BLaER1 (cell line): ENCODE measurements around the gene ADAT3.

Source experiments
- H3K27ac ChIP-seq: shearing (Covaris generic); formaldehyde crosslinking; 2 replicates; pipeline ENCODE4 v1.8.1; 2022
- H3K27me3 ChIP-seq: shearing (Covaris generic); formaldehyde crosslinking; 2 replicates; pipeline ENCODE4 v1.8.1; 2022
- H3K36me3 ChIP-seq: shearing (Covaris generic); formaldehyde crosslinking; 2 replicates; pipeline ENCODE4 v1.8.1; 2022
- H3K4me1 ChIP-seq: shearing (Covaris generic); formaldehyde crosslinking; 2 replicates; pipeline ENCODE4 v1.8.1; 2022
- H3K4me2 ChIP-seq: shearing (Covaris generic); formaldehyde crosslinking; 2 replicates; pipeline ENCODE4 v1.8.1; 2022
- H3K4me3 ChIP-seq: shearing (Covaris generic); formaldehyde crosslinking; 2 replicates; pipeline ENCODE4 v1.8.1; 2022
- H3K9ac ChIP-seq: shearing (Covaris generic); formaldehyde crosslinking; 2 replicates; pipeline ENCODE4 v1.8.1; 2022
- H3K9me3 ChIP-seq: shearing (Covaris generic); formaldehyde crosslinking; 2 replicates; pipeline ENCODE4 v1.8.1; 2022
- H4K20me1 ChIP-seq: shearing (Covaris generic); formaldehyde crosslinking; 2 replicates; pipeline ENCODE4 v1.8.1; 2022
- Cebpa-rat ChIP-seq: shearing (Covaris generic); IDR thresholded peaks from 2 replicates; pipeline ENCODE4 v1.8.1; 2022

Gene ADAT3

DNA sequence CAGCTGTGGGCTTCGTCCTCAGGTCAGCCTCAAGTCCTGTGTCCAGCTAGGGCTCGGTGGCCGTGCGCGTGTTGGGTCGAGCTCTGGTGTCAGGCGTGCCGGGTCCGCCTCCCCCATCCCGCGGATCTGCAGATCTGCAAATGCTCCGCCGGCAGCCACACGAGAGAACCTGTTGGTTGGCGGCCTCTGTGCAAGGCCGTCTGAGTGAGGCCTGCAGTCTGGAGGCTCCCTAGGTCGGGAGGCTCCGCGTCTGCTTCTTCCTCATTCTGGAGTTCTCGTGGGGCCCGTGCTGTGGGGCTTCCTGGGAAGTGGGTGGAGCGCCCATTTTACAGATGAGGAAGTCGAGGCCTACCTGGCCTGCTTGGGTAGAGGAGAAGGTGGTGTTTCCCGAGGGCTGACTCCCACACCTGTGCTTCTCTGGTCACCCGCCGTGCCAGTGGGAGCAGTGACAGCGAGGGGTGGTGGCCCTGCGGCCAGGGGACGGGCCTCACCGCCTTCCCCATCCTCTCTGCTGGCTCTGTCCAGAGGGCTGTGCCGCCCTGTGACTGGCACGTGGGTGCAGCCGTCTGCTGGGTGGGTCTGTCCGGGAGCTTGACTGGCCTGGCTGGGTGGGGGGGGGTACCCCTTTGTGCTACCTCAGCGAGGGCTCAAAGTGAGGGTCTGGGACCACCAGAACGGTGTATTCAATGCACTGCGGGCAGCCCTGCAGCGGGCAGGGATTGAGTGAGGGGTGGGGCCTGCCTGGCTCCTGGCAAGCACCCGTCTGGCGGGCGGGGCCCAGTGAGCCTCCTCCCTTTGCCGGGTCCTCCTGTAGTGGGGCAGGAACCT lies 39.1 kb downstream of the ADAT3 start:
- Histone ChIP-seq H3K4me2 (peak overlapping the region; percentile 100), H3K4me3 (peak overlapping the region; percentile 70), H3K9ac (peak overlapping the region; percentile 86), H3K9me3 (peaks cover 26% of the 10 kb centered on the region), H3K27ac (peak overlapping the region; percentile 93), H4K20me1 (peaks cover 75% of the 10 kb centered on the region), H3K27me3 (no peaks in the 10 kb centered on the region), H3K36me3 (peaks cover 34% of the 10 kb centered on the region), H3K4me1 (peaks cover 45% of the 10 kb centered on the region)
- no peak for TF ChIP-seq Cebpa-rat

DNA sequence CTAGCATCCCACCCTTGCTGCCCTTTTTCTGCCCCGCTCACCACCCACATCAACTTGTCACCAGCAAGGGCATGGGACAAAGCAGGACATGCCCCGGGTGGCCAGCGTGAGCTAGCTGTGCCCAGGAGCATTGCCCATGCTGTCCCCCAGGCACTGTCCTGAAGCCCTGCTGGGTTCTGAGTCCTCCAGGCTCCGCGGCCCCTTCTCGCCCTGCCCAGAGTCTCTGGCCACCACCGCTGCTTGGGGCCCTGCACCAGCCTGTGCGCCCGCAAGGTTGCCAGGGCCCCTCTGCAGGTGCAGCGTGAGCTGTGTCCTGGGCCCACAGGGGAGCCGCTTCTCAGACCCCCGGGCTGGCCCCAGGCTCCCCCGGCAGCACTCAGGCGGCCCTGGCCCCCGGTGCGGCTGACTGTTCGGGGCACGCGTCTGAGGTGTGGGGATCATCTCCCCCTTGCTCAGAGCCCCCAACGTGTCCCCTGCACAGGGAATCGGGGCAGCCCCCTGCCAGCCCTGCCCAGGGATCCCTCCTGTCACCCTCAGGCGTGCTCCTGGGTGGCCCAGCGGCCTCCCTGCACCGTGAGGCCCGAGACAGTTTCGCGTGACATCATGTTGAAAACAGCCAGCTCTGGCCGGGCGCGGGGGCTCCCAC lies 39.8 kb downstream of the ADAT3 start:
- Histone ChIP-seq H3K4me3 (no peak overlapping the region), H3K4me1 (peaks cover 37% of the 10 kb centered on the region), H3K4me2 (peak overlapping the region; percentile 100), H3K9ac (peak overlapping the region; percentile 86; the same call in 1 of the 2 replicates), H3K27me3 (no peaks in the 10 kb centered on the region), H3K36me3 (peaks cover 42% of the 10 kb centered on the region), H4K20me1 (peaks cover 81% of the 10 kb centered on the region), H3K27ac (peak overlapping the region; percentile 46; the same call in 1 of the 2 replicates), H3K9me3 (peaks cover 33% of the 10 kb centered on the region)
- TF ChIP-seq Cebpa-rat: no peak

DNA sequence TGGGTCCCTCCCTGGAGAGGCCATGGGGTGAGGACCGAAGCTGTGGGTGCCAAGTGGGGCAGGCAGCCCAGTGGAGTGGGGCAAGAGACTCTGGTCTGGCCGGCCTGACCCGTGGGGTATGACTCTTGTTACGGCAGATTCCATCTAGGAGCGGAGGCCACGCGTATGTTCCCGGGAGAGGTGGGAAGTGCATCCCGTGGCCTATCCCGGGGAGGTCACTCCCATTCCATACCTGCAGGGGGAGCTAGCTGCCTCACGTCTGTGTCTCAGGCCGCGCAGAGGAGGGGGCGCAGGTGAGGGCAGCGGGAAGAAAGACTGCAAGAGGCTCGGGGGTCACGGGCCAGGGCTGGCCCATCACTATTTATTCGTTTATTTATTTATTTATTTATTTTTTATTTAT lies 40.7 kb downstream of the ADAT3 start:
- TF ChIP-seq Cebpa-rat: no peak
- no peak overlapping the region for H3K9ac ChIP-seq
- peak overlapping the region; percentile 100 for H3K4me2 ChIP-seq
- H3K4me1 ChIP-seq: peaks cover 42% of the 10 kb centered on the region
- H3K27me3 ChIP-seq: no peaks in the 10 kb centered on the region
- H3K36me3 ChIP-seq: peaks cover 50% of the 10 kb centered on the region
- H3K9me3 ChIP-seq: peaks cover 42% of the 10 kb centered on the region
- no peak overlapping the region; the same call in 1 of the 2 replicates for H3K27ac ChIP-seq
- H3K4me3 ChIP-seq: no peak overlapping the region
- H4K20me1 ChIP-seq: peaks cover 87% of the 10 kb centered on the region

DNA sequence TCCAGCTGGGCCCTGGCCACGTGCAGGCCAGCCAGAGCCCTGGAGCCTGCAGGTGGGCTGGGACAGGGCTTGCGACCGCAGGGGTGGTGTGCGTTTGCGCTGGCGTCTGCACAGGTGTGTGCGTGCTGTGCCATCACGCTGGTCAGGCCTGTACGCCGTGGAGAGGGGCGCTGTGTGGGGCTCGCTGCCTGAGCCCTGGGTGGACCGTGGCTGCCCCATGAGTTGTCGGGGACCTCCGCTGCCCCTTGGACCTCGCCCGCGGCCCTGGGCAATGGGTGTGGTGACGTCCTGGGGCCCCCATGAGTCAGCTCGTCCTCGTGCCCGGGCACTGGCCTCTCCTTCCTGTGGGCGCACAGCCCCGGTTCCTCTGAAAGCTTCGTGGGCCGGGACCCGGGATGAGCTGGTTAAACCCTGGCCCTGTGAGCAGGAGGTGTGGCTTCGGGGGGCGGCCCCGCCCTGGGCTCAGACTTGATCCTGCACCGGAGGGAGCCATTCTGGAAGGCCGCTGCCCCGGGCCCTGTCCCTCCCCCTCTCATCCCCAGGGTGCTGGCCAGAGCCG lies 42.5 kb downstream of the ADAT3 start:
- H3K4me2 ChIP-seq: no peak overlapping the region
- H3K27me3 ChIP-seq: no peaks in the 10 kb centered on the region
- peaks cover 59% of the 10 kb centered on the region for H3K4me1 ChIP-seq
- H3K36me3 ChIP-seq: peaks cover 68% of the 10 kb centered on the region
- no peak for TF ChIP-seq Cebpa-rat
- peaks cover 55% of the 10 kb centered on the region for H3K9me3 ChIP-seq
- no peak overlapping the region for H3K9ac ChIP-seq
- H3K4me3 ChIP-seq: no peak overlapping the region
- no peak overlapping the region for H3K27ac ChIP-seq
- H4K20me1 ChIP-seq: peaks cover 95% of the 10 kb centered on the region

DNA sequence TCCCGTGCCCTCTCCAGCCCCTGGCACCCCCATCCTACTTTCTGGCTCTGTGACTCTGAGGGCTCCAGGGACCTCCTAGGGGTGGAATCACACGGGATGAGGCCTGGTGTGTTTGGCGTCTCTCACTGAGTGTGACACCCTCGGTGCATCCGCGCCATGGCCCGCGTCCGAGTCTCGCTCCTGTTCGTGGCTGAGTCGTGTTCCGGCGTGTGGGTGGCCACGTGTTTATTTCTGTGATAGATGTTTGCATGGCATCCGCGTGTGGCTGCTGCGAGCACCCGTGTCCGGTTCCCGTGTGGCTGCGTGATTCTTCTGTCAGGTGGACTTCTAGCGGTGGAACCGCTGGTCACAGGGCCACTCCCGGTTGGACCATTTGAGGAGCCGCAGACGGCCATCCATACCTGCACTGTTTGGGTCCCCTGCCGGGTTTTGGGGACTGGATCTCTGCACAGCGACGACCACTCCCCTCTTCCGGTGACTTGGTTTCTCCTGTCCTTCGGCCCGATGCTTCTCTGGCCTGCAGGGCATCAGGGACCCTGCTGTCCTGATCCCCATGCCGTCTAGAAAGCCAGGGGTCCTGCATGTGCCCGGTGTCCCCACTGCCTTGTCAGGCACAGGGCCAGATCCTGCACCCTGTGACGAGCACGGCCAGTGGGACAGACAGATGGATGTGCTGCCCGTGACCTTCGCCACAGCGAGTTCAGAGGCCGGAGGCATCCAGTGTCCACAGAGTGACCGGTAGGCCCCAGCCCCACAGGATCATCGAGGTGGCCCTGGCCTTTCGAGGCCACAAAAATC lies 44.3 kb downstream of the ADAT3 start:
- H4K20me1 ChIP-seq: peaks cover 95% of the 10 kb centered on the region
- peaks cover 82% of the 10 kb centered on the region for H3K36me3 ChIP-seq

DNA sequence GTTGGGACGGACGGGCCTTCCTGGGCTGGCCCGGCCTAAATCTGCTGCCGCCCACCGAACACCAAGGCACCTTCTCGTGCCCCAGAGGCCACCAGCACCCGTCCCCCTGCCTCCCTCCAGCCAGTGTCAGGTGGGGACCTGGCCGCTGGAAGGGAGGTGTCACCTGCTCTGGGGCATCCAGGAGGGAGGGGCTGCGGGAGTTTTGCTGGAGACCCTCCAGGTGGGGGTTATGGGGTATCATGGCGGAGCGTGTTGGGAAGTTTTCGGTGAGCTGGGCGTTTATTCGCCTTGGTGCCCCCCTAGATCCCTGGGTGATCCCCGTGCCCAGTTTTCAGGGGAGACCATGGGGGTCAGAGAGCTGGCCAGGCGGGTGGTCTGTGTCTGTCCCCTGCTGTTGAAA lies 45.4 kb downstream of the ADAT3 start:
- Histone ChIP-seq H3K4me3 (no peak overlapping the region), H3K27ac (no peak overlapping the region), H3K9ac (no peak overlapping the region), H3K4me2 (peak overlapping the region; percentile 55; the same call in 1 of the 2 replicates), H3K9me3 (peaks cover 55% of the 10 kb centered on the region), H3K4me1 (peaks cover 59% of the 10 kb centered on the region), H4K20me1 (peaks cover 95% of the 10 kb centered on the region), H3K27me3 (no peaks in the 10 kb centered on the region), H3K36me3 (peaks cover 80% of the 10 kb centered on the region)
- TF ChIP-seq Cebpa-rat: no peak

More for the DNA sequence above, 44.3 kb downstream of the ADAT3 start:
- H3K4me1 ChIP-seq: peaks cover 59% of the 10 kb centered on the region
- H3K9me3 ChIP-seq: peaks cover 55% of the 10 kb centered on the region
- no peak overlapping the region for H3K4me2 ChIP-seq
- no peak overlapping the region for H3K4me3 ChIP-seq
- H3K27ac ChIP-seq: no peak overlapping the region
- no peaks in the 10 kb centered on the region for H3K27me3 ChIP-seq
- no peak overlapping the region for H3K9ac ChIP-seq
- no peak for TF ChIP-seq Cebpa-rat

DNA sequence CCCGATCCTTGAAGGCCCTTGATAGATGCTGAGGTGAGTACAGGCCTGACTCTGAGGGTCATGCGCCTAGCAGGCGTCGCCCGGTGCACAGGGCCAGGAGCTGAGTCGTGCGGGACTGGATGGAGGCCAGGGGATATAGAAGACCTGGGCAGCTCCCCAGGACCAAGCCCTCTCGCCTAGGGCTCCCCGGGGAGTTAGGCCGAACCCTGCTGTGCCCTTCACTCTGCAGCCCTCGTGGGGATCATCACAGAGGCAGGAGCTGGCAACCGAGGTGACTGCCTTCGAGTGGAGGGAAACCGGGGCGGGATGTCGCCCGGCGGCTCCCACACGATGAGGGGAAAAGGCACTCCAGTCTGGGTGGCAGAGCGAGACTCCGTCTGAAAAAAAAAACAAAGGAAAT lies 47.4 kb downstream of the ADAT3 start:
- Histone ChIP-seq H3K36me3 (peaks cover 73% of the 10 kb centered on the region), H3K4me2 (peak overlapping the region; percentile 67), H3K9ac (no peak overlapping the region), H3K4me3 (no peak overlapping the region), H4K20me1 (peaks cover 96% of the 10 kb centered on the region), H3K27ac (no peak overlapping the region), H3K27me3 (no peaks in the 10 kb centered on the region), H3K9me3 (peaks cover 46% of the 10 kb centered on the region), H3K4me1 (peaks cover 75% of the 10 kb centered on the region)
- no peak for TF ChIP-seq Cebpa-rat

DNA sequence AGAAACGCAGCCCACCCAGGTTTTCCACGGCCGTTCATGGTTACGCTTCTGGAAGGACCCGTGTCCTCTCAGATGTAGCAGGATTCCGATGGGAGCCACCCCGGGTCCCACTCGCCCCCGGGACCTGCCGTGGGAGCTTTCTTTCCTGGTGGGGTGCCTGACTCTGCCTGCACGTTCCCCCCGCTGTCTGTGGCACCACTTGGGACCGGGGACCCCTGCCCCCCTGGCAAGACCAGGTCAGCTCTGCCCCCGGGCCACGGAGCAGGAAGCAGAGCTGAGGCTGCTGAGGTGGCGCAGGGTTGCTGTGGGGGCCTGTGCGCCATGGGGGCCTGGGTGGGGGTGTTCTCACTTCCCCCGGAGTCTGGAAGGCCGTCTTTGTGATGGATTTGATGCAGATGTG lies 47.8 kb downstream of the ADAT3 start:
- H3K4me3 ChIP-seq: no peak overlapping the region
- H4K20me1 ChIP-seq: peaks cover 96% of the 10 kb centered on the region
- no peak overlapping the region for H3K27ac ChIP-seq
- H3K9ac ChIP-seq: no peak overlapping the region
- no peak for TF ChIP-seq Cebpa-rat
- peak overlapping the region; percentile 67 for H3K4me2 ChIP-seq
- H3K36me3 ChIP-seq: peaks cover 69% of the 10 kb centered on the region
- H3K27me3 ChIP-seq: no peaks in the 10 kb centered on the region
- peaks cover 79% of the 10 kb centered on the region for H3K4me1 ChIP-seq
- H3K9me3 ChIP-seq: peaks cover 42% of the 10 kb centered on the region

DNA sequence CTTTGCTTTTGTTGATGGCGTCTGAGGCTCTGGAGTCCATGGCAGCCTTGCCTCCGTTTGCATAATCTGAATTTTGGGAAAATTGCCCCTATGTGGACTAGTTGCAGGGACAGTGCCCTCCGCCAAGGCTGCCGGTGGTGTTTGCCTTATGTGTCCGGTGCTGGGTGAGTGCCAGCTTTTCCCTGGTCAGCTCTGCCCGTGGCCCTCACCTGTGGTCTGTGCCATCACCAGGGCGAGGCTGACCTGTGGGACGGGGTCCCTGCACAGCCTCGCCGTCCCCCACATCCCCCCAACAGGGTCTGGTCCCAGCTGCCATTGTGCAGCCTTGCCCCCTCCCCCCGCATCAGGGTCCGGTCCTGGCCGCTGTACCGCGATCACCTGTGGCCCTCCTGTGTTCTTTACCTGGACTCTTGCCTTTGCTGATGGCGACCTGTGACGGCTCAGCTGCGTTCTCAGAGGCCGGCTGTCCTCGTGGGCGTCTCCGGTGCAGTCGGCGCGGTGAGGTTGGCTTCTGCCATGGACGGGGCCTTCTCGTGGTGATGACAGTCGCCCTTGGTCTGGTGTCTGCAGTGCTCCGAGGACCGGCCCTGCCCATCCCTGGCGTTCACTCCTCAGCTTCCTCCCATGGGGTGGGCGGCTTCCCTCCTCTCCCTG lies 48.4 kb downstream of the ADAT3 start:
- Histone ChIP-seq H3K27ac (no peak overlapping the region; the same call in 1 of the 2 replicates), H3K4me3 (no peak overlapping the region), H3K4me1 (peaks cover 81% of the 10 kb centered on the region), H4K20me1 (peaks cover 92% of the 10 kb centered on the region), H3K9me3 (peaks cover 37% of the 10 kb centered on the region), H3K36me3 (peaks cover 66% of the 10 kb centered on the region), H3K9ac (no peak overlapping the region), H3K27me3 (no peaks in the 10 kb centered on the region), H3K4me2 (peak overlapping the region; percentile 67)
- TF ChIP-seq Cebpa-rat: no peak
